ENCODE measurements around the gene DCLK1.

DNA sequence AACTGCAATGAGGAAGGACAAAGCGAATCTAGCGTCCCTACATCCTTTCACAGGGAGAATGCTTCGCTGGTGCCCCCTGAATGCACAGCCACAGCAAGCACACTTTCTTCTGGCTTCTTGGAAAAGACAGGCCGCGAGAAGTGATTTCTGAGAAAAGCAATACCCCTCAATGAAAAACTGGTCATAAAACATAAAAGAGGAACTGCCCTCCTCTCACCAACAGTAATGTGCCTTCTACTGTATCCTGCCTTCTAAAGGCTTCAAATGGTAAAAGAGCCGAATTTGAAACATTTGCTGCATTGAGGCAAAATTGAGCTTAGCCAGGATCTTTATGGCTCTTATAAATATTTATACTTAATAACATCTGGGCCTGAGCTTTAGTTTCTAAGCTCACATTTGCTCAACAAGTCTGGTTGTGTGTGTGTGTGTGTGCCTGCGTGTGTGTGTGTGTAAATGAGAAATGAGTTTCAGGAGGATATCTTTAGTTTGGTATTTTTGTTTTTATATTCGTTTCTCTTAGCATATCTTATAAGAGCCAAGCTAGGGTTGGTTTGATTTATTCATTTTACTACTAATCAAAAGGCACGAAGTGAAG is 408.6 kb downstream of the DCLK1 start:
- TF ChIP-seq POLR2A (IDR thresholded peaks at IDR 0.05), result no peak
- TF ChIP-seq, protein P1, sequence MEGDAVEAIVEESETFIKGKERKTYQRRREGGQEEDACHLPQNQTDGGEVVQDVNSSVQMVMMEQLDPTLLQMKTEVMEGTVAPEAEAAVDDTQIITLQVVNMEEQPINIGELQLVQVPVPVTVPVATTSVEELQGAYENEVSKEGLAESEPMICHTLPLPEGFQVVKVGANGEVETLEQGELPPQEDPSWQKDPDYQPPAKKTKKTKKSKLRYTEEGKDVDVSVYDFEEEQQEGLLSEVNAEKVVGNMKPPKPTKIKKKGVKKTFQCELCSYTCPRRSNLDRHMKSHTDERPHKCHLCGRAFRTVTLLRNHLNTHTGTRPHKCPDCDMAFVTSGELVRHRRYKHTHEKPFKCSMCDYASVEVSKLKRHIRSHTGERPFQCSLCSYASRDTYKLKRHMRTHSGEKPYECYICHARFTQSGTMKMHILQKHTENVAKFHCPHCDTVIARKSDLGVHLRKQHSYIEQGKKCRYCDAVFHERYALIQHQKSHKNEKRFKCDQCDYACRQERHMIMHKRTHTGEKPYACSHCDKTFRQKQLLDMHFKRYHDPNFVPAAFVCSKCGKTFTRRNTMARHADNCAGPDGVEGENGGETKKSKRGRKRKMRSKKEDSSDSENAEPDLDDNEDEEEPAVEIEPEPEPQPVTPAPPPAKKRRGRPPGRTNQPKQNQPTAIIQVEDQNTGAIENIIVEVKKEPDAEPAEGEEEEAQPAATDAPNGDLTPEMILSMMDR (IDR thresholded peaks at IDR 0.05), result no peak

Measured in uterus (tissue), 2 donors.